MM.1S (cell line): Measurements from ENCODE around the gene MSI1.

ENCODE experiments used
- DNase-seq: peaks from one replicate; pipeline ENCODE4 v3.0.0-alpha.2; 2015
- H2AFZ ChIP-seq: fragments of 300-600 bp; sonication (generic); 2 replicates; pipeline ENCODE4 v1.6.0; 2016; ENCODE audit warnings: antibody characterized with exemption, low read length
- H3F3A ChIP-seq: fragments of 300-600 bp; sonication (generic); 2 replicates; pipeline ENCODE4 v1.6.1; 2016; ENCODE audit warnings: mild to moderate bottlenecking, antibody characterized with exemption, low read length, moderate library complexity, mixed read lengths; ENCODE audit not compliant: insufficient read depth
- H3K27ac ChIP-seq: fragments of 300-600 bp; sonication (generic); 2 replicates; pipeline ENCODE4 v1.5.1; 2016; ENCODE audit warnings: mild to moderate bottlenecking, low read length
- H3K27me3 ChIP-seq: fragments of 300-600 bp; sonication (generic); replicated peaks from 2 replicates; pipeline ENCODE4 v1.6.0; 2016; ENCODE audit warnings: low read length; ENCODE audit not compliant: insufficient read depth
- H3K36me3 ChIP-seq: fragments of 300-600 bp; sonication (generic); replicated peaks from 2 replicates; pipeline ENCODE4 v1.6.1; 2016; ENCODE audit warnings: mild to moderate bottlenecking, low read length, mixed read lengths; ENCODE audit not compliant: insufficient read depth
- H3K4me1 ChIP-seq: fragments of 300-600 bp; sonication (generic); 2 replicates; pipeline ENCODE4 v1.6.1; 2016; ENCODE audit warnings: low read length, mixed read lengths
- H3K4me2 ChIP-seq: fragments of 300-600 bp; sonication (generic); 2 replicates; pipeline ENCODE4 v1.6.0; 2016; ENCODE audit warnings: low read depth, low read length
- H3K4me3 ChIP-seq: fragments of 300-600 bp; sonication (generic); 2 replicates; pipeline ENCODE4 v1.5.1; 2016; ENCODE audit warnings: low read length, mixed read lengths
- H3K79me2 ChIP-seq: fragments of 300-600 bp; sonication (generic); 2 replicates; pipeline ENCODE4 v1.6.1; 2016; ENCODE audit warnings: mixed run types, low read length, mixed read lengths
- H3K9ac ChIP-seq: fragments of 300-600 bp; sonication (generic); 2 replicates; pipeline ENCODE4 v1.6.1; 2016; ENCODE audit warnings: low read length, mixed read lengths
- H3K9me2 ChIP-seq: fragments of 300-600 bp; sonication (generic); replicated peaks from 2 replicates; pipeline ENCODE4 v1.6.1; 2016; ENCODE audit warnings: mild to moderate bottlenecking, low read length, mixed read lengths; ENCODE audit not compliant: insufficient read depth
- H3K9me3 ChIP-seq: fragments of 300-600 bp; sonication (generic); replicated peaks from 2 replicates; pipeline ENCODE4 v1.6.1; 2016; ENCODE audit warnings: mild to moderate bottlenecking, low read length, mixed read lengths; ENCODE audit not compliant: insufficient read depth
- H4K20me1 ChIP-seq: fragments of 300-600 bp; sonication (generic); 2 replicates; pipeline ENCODE4 v1.6.1; 2016; ENCODE audit warnings: mild to moderate bottlenecking, low read length, moderate library complexity, mixed read lengths; ENCODE audit not compliant: insufficient read depth
- EZH2 ChIP-seq: fragments of 300-600 bp; sonication (generic); optimal IDR thresholded peaks from 2 replicates; pipeline ENCODE3; 2017; ENCODE audit warnings: low read depth, mild to moderate bottlenecking, antibody characterized with exemption, low read length, mixed read lengths
- EZH2phosphoT487 ChIP-seq: fragments of 300-600 bp; sonication (generic); IDR thresholded peaks from 2 replicates; pipeline ENCODE4 v1.6.1; 2018; ENCODE audit warnings: antibody characterized with exemption, low read length
- TF ChIP-seq, protein P1 (sequence below): fragments of 300-600 bp; sonication (generic); IDR thresholded peaks from 2 replicates; pipeline ENCODE4 v1.5.1; 2016; ENCODE audit warnings: antibody characterized with exemption, low read length, mixed read lengths

MSI1 gene

DNA sequence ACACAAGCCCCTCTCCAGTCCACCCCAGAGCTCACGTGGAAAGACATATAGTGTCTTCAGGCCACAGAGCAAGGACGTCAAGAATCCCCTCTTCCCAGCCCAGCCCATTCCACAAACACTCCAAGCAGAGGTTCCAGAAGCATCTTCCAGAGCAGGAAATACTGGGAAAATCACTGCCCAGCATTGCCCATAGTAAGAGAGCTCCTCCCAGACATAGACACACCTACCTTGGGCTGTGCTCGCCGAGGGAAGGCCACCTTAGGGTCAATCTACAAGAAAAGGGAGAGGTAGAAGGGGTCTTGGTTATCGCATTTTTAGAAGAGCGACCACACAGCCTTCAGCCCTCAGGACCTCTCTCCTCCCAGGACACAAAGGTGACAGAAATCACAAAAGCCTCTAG, 4.5 kb downstream of the MSI1 start:
- no peak for TF ChIP-seq EZH2
- no peak for TF ChIP-seq EZH2phosphoT487
- TF ChIP-seq, protein P1, sequence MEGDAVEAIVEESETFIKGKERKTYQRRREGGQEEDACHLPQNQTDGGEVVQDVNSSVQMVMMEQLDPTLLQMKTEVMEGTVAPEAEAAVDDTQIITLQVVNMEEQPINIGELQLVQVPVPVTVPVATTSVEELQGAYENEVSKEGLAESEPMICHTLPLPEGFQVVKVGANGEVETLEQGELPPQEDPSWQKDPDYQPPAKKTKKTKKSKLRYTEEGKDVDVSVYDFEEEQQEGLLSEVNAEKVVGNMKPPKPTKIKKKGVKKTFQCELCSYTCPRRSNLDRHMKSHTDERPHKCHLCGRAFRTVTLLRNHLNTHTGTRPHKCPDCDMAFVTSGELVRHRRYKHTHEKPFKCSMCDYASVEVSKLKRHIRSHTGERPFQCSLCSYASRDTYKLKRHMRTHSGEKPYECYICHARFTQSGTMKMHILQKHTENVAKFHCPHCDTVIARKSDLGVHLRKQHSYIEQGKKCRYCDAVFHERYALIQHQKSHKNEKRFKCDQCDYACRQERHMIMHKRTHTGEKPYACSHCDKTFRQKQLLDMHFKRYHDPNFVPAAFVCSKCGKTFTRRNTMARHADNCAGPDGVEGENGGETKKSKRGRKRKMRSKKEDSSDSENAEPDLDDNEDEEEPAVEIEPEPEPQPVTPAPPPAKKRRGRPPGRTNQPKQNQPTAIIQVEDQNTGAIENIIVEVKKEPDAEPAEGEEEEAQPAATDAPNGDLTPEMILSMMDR = no peak
- Histone ChIP-seq H3K27ac (no peak overlapping the region), H3K4me1 (no peaks in the 10 kb centered on the region), H4K20me1 (no peaks in the 10 kb centered on the region), H3K4me3 (no peak overlapping the region), H3K27me3 (peaks cover 34% of the 10 kb centered on the region), H3K9me3 (no peaks in the 10 kb centered on the region), H3K9me2 (no peaks in the 10 kb centered on the region), H3K79me2 (no peaks in the 10 kb centered on the region), H3F3A (no peaks in the 10 kb centered on the region), H3K9ac (no peak overlapping the region), H3K4me2 (no peak overlapping the region), H2AFZ (no peak overlapping the region), H3K36me3 (no peaks in the 10 kb centered on the region)
- DNase-seq = no peak

DNA sequence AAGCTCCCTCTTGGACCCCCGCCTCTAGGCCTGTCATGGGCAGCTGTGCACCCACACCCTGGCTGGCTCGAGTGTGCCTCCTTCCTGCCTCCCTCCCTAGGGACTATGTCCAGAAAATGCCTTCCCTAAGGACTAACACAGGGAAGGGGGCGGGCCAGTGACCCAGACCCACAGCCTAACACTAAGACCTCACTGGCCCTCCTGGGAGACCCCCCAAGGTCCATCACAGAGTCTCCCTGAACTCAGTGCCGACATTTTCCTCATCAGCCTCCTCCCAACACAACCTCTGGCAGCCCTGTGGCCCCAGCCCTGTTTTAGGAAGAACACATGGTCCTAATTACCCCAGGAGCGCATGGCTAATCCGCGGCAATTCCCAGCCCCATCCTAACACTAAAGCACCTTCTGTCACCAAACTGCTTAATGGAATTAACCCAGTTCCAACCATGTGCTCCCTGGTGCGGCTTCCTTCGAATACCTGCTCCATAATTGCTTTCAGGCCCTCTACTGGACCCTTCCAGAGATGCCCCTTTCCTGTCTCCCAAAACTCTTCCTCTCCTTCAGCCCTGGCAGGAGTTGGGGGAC, 5.6 kb downstream of the MSI1 start:
- H3K36me3 ChIP-seq = no peaks in the 10 kb centered on the region
- DNase-seq = no peak
- no peak overlapping the region for H3K4me3 ChIP-seq
- H3K4me1 ChIP-seq = no peaks in the 10 kb centered on the region
- H2AFZ ChIP-seq = no peak overlapping the region
- H3K79me2 ChIP-seq = no peaks in the 10 kb centered on the region
- peaks cover 31% of the 10 kb centered on the region for H3K27me3 ChIP-seq
- no peaks in the 10 kb centered on the region for H3K9me2 ChIP-seq
- no peak overlapping the region for H3K27ac ChIP-seq
- H3K9me3 ChIP-seq = no peaks in the 10 kb centered on the region
- H4K20me1 ChIP-seq = no peaks in the 10 kb centered on the region
- TF ChIP-seq EZH2phosphoT487 (no peak), EZH2 (no peak)
- TF ChIP-seq, protein P1 = no peak
- H3K4me2 ChIP-seq = no peak overlapping the region
- no peak overlapping the region for H3K9ac ChIP-seq
- no peaks in the 10 kb centered on the region for H3F3A ChIP-seq

DNA sequence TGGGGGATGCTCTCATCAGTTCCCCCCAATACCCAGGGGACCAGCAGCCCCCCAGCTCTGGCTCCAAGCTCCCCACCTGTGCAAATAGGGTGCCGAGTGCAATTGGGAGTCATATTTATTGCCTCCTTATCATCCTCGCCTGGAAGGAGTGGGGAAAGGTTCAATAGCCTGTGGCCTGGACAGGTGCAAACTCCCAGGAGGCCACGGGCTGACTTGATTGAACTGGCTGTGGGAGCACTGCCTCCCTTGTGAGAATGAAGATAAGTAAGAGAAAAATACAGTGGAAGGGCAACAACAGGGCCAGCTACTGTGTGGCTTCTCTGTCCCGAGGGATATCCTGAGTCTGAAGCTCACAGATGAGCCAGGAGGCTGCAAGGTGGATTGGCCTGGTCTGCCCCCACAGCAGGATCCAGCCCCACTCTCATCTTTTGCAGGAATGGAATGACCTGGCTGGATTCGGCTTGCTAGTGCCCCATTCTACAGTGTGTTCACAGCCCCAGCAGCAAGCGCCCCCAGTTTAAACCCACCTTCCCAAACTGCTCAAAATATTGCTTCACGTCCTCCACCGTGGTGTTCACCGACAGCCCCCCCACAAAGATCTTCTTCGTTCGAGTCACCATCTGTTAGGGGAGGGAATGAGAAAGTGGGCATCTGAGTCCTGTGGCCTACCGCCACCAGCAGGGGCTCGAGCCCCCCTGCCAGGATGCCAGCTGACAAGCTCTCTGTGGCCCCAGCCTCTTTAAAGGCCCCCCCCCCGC, 6.3 kb downstream of the MSI1 start:
- no peak overlapping the region for H3K4me3 ChIP-seq
- no peak for TF ChIP-seq EZH2
- no peak for TF ChIP-seq EZH2phosphoT487
- TF ChIP-seq, protein P1 = no peak
- no peak overlapping the region for H3K27ac ChIP-seq
- H3K9me2 ChIP-seq = no peaks in the 10 kb centered on the region
- DNase-seq = no peak
- no peaks in the 10 kb centered on the region for H3K9me3 ChIP-seq
- H4K20me1 ChIP-seq = no peaks in the 10 kb centered on the region
- no peak overlapping the region for H2AFZ ChIP-seq
- H3K4me2 ChIP-seq = no peak overlapping the region
- H3K4me1 ChIP-seq = no peaks in the 10 kb centered on the region
- no peak overlapping the region for H3K9ac ChIP-seq
- H3K36me3 ChIP-seq = no peaks in the 10 kb centered on the region
- H3K27me3 ChIP-seq = peaks cover 28% of the 10 kb centered on the region
- no peaks in the 10 kb centered on the region for H3K79me2 ChIP-seq
- no peaks in the 10 kb centered on the region for H3F3A ChIP-seq
